Panc1 (cell line): Measurements from ENCODE around the gene TNFRSF21.

Experiments
- CTCF ChIP-seq: fragments of 450-650 bp; IDR thresholded peaks from 2 replicates; pipeline ENCODE4 v1.5.1; 2017; ENCODE audit warnings: mild to moderate bottlenecking
- POLR2AphosphoS5 ChIP-seq: IDR thresholded peaks from 2 replicates; pipeline ENCODE4 v1.6.1; 2012; ENCODE audit warnings: mild to moderate bottlenecking, low read depth, low read length, moderate library complexity
- SIN3A ChIP-seq: IDR thresholded peaks from 2 replicates; pipeline ENCODE4 v1.6.1; 2012; ENCODE audit warnings: low read depth, mild to moderate bottlenecking, low read length, moderate library complexity, borderline replicate concordance; ENCODE audit not compliant: insufficient read depth

- TF ChIP-seq CTCF (no peak), POLR2AphosphoS5 (no peak), SIN3A (no peak)
Measured at GRCh38 chr6:47209632-47210031, 100.1 kb downstream of the TNFRSF21 start.
